ENCODE data around the gene URB1.
"Not testable (repeated sequence)": the region's sequence is repeated elsewhere in the genome, so short reads cannot be mapped to it uniquely, and the experiment has no call there.

DNA sequence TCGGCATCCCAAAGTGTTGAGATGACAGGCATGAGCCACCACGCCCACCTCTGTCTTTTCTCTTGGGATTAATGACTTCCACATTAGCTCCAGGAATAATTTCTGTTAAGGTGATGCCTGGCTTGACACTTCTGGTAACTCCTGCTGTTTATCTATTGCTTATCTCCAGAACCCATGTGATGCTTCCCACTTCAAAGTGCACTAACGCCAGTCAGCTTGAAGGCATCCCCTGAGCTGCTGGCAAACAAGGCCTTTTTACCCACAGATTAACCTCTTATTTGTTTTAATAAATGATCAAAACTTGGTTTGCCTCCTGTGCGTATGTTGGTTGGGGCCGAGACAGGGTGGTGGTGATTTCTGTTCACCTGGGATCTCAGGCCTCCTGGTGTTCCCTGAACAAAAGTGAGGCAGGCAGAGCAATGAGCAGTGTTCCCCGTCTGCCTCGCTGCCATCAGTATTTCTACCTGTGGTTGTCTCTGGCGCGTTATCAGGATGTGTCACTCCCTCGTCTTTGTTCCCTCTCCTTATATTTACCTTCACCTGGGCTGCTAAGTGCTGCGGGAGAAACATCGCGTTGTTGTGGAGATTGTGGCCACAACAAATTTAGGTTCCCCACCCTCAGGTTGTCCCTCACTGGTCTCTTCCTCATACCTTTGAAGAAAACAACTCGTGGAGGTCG lies 40.3 kb upstream of the URB1 start:
- not testable (repeated sequence) for TF ChIP-seq SUZ12 (IDR thresholded peaks at IDR 0.05; ENCODE audit: extremely low read depth, insufficient read depth, insufficient read length); ZNF274 (IDR thresholded peaks at IDR 0.05; ENCODE audit: low read depth, low read length); YY1 (IDR thresholded peaks at IDR 0.05; ENCODE audit: insufficient read depth, insufficient read length)

Data from NT2/D1 (cell line).